Nephron (organoid): ENCODE results near the gene SPO11.

Experiments
- H3K27ac Mint-ChIP-seq, 3 experiments: 2 replicates each; pipeline ENCODE4 v1.8.0; 2020; ENCODE audit warnings: mixed read lengths in 3 of 3, mild to moderate bottlenecking in 2 of 3, moderate library complexity in 1 of 3
- H3K27me3 Mint-ChIP-seq: 2 replicates; pipeline ENCODE4 v1.8.0; 2021; ENCODE audit warnings: low read depth, mild to moderate bottlenecking, moderate library complexity, mixed read lengths
- H3K36me3 Mint-ChIP-seq: 2 replicates; pipeline ENCODE4 v1.8.0; 2020; ENCODE audit warnings: low read depth, mixed read lengths
- H3K4me1 Mint-ChIP-seq: 2 replicates; pipeline ENCODE4 v1.8.0; 2020; ENCODE audit warnings: mixed read lengths
- H3K4me3 Mint-ChIP-seq, 3 experiments: 2 replicates each; pipeline ENCODE4 v1.8.0; 2020; ENCODE audit warnings: mild to moderate bottlenecking in 3 of 3, mixed read lengths in 3 of 3, moderate library complexity in 2 of 3
- H3K9me3 Mint-ChIP-seq: 2 replicates; pipeline ENCODE4 v1.8.0; 2020; ENCODE audit warnings: mixed read lengths
- CTCF ChIP-seq, 3 experiments: fragments of 200-600 bp; sonication (generic); IDR thresholded peaks; one replicate each; pipeline ENCODE4 v1.5.0; 2021; ENCODE audit warnings: antibody characterized with exemption in 3 of 3; ENCODE audit not compliant: unreplicated experiment in 3 of 3

Gene SPO11

DNA sequence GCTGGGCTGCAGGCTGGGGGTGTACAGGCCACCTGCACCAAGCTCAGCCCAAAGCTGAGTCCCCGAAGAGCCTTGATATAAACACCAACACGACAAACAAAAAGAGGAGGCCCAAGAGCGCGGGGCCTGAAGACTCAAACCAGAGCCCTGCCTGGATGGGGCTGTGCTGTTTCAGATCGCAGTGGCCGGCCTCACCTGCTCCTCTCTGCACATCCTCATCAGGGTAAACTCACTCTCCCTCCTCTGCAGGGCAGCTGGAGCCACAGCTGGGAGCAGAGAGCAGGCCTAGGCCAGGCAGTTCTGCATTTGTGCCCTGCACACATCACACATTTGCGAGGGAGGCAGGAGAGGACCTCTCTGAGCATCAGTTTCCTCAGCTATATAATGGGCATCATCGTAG, 57.9 kb downstream of the SPO11 start:
- no peak for TF ChIP-seq CTCF (IDR thresholded peaks at IDR 0.05; ENCODE audit: unreplicated experiment in 3 of 3)
- H3K27me3 Mint-ChIP-seq = peaks cover 4% of the 10 kb centered on the region
- no peak overlapping the region for H3K4me3 Mint-ChIP-seq
- peak overlapping the region in 1 of 3 experiments; percentile 89 for H3K27ac Mint-ChIP-seq
- H3K36me3 Mint-ChIP-seq = peaks cover 7% of the 10 kb centered on the region
- peaks cover 12% of the 10 kb centered on the region for H3K4me1 Mint-ChIP-seq
- H3K9me3 Mint-ChIP-seq = no peaks in the 10 kb centered on the region

- no peak for TF ChIP-seq CTCF (IDR thresholded peaks at IDR 0.05; ENCODE audit: unreplicated experiment in 3 of 3)
Observed at GRCh38 chr20:57387945-57388371, 58.4 kb downstream of the SPO11 start.

DNA sequence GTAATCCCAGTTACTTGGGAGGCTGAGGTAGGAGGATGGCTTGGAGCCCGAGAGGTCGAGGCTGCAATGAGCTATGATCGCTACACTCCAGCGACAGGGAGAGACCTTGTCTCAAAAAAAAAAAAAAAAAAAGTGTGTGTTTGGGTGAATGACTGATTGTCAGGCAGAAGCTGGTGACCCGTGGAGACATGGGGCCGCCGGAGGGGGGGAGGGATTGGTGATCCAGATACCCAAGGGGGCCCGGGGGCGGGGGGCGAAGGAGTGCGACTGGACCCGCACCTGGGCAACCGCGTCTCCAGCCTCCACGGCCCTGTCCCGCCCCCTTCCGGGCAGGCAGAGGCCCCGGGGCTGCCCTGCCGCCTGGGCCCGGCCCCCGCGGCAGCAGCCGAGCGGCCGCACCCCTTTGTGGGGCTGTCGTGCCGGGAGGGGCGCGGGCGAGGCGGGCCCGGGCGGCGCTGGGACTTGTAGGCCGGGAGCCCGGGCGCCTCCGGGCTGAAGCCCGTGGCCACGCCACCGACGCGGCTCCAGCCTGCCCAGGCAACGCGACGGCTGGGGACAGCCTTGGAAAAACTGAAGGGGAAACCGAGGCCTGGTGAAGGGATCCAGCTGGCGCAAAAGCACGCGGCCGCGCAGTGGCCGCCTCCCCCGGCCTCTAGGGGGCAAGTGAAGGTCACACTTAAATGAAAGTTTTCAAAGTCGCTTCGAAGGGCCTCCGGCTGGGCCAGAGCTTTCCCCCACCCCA, 59.5 kb downstream of the SPO11 start:
- no peak for TF ChIP-seq CTCF (IDR thresholded peaks at IDR 0.05; ENCODE audit: unreplicated experiment in 3 of 3)
- Mint-ChIP-seq H3K36me3 (peaks cover 15% of the 10 kb centered on the region), H3K4me1 (peaks cover 25% of the 10 kb centered on the region), H3K4me3 (peak overlapping the region; percentile 75 to 82 (median 81)), H3K9me3 (no peaks in the 10 kb centered on the region), H3K27ac (peak overlapping the region; percentile 64 to 96 (median 96)), H3K27me3 (peaks cover 13% of the 10 kb centered on the region)

More at GRCh38 chr20:57387945-57388371, 58.4 kb downstream of the SPO11 start:
- Mint-ChIP-seq H3K36me3 (peaks cover 7% of the 10 kb centered on the region), H3K27me3 (peaks cover 6% of the 10 kb centered on the region), H3K4me3 (peak overlapping the region in 1 of 3 experiments; percentile 75), H3K27ac (peak overlapping the region in 2 of 3 experiments; percentile 82 to 89), H3K4me1 (peaks cover 13% of the 10 kb centered on the region), H3K9me3 (no peaks in the 10 kb centered on the region)

DNA sequence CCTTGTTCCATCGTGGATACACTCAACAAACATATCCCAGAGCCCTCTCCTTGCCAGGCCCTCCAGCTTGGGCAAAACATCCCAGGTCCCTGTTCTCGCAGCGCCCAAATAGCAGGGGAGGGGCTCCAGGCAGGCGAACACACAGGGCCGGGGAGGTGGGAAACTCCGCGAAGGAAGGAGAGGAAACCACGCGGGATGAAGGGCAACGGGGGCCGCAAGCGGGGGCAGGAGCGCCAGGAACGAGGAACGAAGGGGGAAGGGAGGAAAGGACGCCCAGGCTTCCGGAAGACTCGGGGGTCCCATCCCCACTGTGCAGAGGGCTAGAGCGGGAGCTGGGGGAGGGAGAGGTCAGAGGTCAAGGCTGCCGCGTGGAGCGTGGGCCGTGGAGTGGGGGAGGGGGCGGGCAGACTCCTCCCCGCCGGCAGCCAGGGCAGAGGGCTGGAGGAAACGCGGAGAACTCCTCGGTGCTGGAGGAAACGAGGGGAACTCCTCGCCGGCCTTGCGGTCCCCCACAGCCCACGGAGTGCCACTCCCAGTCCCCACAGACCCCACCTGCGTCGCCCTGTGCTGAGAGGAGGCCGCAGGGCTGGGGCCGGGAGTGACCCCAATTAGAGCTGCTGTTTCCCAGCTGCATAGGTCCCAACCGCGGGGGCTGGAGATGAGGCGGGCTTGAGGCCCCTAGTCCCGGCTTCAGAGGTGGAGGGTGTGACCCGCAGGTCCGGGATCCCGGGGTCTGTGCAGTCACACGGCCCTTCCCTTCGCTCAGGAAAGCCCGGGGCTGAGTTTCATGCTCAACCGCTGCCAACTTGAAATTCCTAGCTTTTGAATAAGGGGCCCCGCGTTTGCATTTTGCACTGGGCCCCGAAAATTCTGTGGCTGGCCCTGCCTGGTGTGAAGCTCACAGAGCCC, 60.3 kb downstream of the SPO11 start:
- H3K4me1 Mint-ChIP-seq = peaks cover 32% of the 10 kb centered on the region
- peaks cover 10% of the 10 kb centered on the region for H3K36me3 Mint-ChIP-seq
- H3K27ac Mint-ChIP-seq = peak overlapping the region; percentile 77 to 96 (median 96)
- peak overlapping the region; percentile 65 to 87 (median 81) for H3K4me3 Mint-ChIP-seq
- H3K9me3 Mint-ChIP-seq = no peaks in the 10 kb centered on the region
- peaks cover 13% of the 10 kb centered on the region for H3K27me3 Mint-ChIP-seq
- no peak for TF ChIP-seq CTCF (IDR thresholded peaks at IDR 0.05; ENCODE audit: unreplicated experiment in 3 of 3)

DNA sequence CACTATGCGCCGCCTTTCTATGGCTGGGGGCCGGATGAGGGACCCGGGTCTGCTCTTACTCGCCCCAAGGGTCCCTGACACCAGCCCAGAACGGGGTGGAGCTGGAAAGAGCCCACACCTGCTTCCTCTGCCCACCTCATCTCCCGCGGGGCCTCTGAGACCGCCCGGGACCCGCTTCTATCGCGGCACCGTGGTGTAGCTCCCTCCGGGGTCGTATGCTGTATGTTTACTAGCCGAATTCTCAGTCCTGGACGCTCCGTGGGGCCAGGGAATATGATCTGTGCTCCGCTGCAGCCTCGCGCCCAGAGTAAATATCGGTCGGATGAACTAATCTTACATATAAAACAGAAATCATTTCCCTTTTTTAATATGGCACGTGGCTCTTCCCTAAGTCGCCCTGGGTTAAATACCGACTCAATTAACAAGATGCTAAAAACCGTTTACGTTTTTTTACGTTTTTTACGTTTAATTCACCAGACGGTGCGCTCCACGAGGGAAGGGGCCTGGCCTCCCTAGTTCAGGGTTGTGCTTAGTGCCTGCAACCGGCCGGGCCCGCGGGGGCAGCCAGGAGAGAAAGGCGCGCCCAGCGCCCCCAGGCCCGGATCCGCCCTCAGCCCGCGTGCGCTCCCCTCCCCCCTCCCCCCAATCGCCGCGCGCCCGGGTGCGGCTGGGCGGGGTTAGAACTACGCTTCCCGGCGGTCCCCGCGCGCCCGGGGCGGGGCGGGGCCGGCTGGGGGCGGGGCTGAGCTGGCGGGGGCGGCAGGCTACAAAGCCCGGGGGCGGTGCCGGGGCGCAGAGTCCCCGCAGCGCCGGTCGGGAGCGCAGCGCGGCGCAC, 61.2 kb downstream of the SPO11 start, which contains the start of gene RBM38:
Gene RBM38, plus strand, starts transcription at position 793 of the 835 bp plus-strand sequence. CDS start 186 bp downstream, outside the sequence.
- peak within 1 kb of the TSS; percentile 86 to 95 (median 93) for H3K4me3 Mint-ChIP-seq
- peaks cover 39% of the 10 kb centered on the region for H3K4me1 Mint-ChIP-seq
- TF ChIP-seq CTCF (IDR thresholded peaks at IDR 0.05; ENCODE audit: unreplicated experiment in 3 of 3) = no peak
- peaks cover 11% of the 10 kb centered on the region for H3K36me3 Mint-ChIP-seq
- no peaks in the 10 kb centered on the region for H3K9me3 Mint-ChIP-seq
- H3K27ac Mint-ChIP-seq = peak within 1 kb of the TSS; percentile 77 to 97 (median 95)
- H3K27me3 Mint-ChIP-seq = peaks cover 9% of the 10 kb centered on the region
